Putamen (tissue), 1 donor: Measurements from ENCODE around the gene NDUFA5.
A peak's percentile ranks its signal among the peaks of the same experiment; 100 is the strongest.

Source experiments
- DNase-seq: peaks from one replicate; pipeline ENCODE4 v3.0.0-alpha.2; 2016; ENCODE audit warnings: low spot score

The NDUFA5 gene

DNA sequence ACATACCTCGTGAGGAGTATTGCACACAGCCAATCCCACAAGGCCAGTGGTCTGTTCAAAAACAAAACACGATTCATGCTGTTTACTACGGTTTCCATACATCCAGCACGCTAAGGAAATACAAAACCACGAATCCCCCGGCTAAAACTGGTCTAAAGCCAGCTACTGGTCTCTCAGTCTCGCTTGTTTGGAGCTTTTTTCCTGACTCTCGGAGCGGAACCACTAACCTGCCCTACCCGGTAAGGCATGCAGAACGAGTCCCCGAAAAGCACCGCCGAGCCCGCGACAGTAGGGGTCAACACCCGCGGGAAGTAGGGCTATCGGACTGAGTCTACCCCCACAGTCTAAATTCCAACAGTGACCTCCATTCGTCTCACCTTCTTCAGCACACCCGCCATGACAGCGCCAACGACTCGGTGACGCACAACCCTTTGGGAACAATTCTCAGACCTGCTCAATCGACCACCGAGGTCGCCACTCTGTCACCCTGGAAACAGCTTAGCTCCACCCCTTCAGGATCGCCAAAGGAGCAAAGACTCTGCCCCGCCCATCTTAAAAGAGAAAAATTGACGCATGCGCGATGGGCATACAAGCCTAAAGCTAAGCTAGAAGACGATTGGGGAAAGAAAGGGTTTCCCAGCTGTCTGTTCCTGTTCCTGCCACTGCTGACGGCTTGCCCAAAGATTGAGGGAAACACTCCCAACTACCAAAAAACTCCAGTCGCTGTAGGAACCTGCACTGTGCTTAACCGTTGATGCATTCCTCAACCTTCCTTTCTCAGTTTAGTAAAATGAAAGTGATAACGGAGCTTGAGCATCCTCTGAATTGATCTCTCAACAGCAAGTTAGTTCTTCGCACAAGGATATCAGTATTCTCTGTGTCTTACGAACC lies at the start of gene NDUFA5:
Gene NDUFA5 (minus strand): TSS at position 421 of the 891 bp plus-strand sequence. CDS start 23 bp downstream, at position 398.
- peak; percentile 99 for DNase-seq

DNA sequence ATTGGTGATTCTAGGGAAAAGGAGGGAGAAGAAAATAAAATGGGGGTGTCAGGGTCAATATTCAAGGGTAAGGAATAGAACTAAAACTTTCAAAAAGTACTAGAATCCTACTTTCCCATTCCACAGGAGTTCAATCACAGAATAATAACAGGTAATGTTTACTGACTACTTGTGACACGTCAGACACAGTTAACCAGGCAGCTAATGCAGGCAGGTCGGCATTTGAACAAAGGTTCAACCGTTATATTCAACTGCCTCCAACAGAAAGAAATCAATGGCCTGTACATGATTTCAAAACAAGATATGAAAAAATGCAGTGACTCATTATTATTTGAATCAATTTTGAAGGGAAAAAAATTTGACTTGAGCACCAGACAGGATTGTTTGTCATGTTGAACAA lies 47.1 kb upstream of the NDUFA5 start:
- no peak for DNase-seq

DNA sequence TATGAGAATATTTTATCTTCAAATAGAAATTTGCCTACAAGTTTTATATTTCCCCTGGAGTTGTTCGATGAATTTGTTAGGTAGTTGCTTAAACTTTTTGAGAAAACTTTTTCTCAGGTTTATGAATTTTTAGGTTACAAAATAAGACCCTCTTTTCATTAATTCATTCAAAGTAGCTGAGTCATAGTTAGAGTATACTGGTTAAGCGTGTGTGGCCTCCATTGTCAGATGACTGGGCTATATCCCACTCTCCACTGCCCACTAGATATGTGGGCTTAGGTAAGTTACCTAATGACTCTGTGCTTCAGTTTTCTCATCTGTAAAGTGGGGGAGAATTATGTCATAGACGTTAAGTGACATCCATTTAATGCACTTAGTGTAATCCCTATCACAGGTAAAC lies 45.0 kb upstream of the NDUFA5 start:
- no peak for DNase-seq

DNA sequence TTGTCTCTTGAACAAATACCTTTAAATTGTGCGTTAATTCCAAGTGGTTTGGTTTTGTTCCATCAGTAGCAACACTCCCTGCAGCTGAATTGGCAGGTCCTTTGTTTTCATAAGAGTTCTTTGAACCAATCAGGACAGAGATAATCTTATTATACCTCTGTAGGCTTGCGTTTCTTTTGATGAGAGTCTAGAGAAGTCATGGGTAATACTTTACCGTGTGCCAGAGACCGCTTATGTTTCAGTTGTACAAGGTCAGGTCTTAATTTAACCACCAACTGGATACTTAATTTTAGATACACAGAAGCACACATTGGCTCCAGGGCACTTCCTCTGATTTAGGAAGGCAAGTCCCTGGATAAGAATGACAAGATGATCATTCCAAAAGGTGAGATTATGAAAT lies 43.9 kb upstream of the NDUFA5 start, which contains the start of gene ASB15:
Gene ASB15 (plus strand): TSS at position 292 of the 400 bp plus-strand sequence. CDS start 12,682 bp downstream, outside the sequence.
- no peak for DNase-seq

DNA sequence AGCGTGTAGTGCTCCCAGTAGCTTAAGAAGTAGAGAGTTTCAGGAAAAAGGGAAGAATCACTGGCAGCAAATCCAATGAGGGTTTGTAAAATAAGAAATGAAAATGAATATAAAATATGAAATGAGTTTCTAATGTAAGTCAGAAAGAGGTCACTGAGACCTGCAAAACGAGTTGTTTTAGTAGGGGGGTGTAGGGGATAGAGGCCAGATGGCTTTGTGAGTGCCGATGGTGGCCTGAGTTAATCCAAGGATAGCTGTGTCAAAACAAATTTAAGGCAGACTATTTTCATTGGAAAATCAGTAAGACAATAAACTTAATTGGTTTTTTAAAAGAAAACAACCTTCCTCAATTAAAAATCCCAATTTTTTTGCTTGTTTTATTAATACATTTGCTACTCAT lies 43.3 kb upstream of the NDUFA5 start:
- DNase-seq, result no peak

DNA sequence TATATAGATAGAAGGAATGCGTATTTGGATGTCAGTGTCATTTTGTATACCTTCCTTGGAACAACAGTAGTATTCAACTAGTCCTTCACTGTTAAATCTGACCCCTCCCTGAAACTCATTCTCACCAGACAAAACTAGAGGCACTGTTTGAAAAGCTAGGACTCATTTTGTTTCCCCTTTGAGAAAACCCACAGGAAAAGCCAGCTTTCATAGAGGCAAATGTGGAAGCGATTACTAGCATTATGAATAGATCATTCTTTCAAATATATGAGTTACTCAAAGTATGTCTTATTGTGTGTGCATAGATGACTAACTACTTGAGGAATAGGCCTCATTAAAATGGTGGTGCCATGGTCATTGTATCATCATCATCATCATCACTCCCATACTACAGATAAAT lies 42.1 kb upstream of the NDUFA5 start:
- DNase-seq, result no peak

DNA sequence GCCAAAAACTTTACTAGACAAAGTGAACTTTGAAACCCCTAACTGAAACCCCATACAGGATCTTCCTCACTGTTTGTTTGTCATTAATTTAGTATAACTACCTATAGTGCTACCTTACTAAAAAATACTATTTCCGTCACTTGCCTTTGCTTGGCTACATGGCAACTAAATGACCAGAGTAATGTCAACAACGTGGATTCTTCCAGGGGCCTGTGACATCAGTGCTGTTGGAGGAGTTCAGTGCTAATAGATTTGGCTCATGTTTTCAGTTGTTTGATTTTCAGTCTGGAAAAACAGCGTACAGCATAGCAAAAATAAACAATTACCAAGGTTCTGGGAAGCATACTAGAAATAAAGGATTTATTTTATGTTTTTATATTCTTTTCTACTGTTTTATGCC lies 41.0 kb upstream of the NDUFA5 start:
- no peak for DNase-seq

GRCh38 chr7:123594813-123595241 lies 37.2 kb upstream of the NDUFA5 start:
- no peak for DNase-seq

GRCh38 chr7:123588376-123588775 lies 30.8 kb upstream of the NDUFA5 start:
- no peak for DNase-seq

DNA sequence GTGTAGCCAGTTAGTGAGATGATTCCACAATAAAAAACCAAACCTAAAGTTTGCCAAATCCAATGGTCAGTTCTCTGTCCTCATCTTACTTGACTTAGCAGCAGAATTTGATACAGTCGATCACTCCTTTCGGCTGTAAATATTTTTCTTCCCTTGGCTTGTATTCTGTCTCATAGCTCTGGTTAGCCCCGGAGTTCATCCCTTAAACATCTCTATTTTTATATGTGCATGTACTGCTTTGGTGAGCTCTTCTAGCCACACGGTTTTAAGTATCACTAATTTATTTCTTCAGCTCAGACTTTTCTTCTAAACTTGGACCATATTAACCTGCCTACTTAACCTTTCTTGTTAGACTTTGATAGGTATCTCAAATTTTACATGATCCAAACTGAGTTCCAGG lies 26.2 kb upstream of the NDUFA5 start:
- DNase-seq, result no peak

DNA sequence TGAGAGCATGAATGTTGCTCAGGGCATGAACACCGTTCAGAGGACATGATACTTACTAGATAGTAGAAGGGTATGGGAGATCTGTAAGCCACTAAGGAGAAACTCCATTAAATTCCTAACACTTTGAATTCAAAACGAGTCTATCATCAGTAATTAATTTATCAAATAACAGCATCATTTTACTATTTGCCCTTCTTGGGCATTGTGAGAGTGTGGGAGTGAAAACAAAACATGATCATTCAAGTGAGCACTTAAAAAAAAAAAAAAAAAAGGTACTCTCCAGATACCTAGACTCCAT lies 23.5 kb upstream of the NDUFA5 start:
- no peak for DNase-seq

DNA sequence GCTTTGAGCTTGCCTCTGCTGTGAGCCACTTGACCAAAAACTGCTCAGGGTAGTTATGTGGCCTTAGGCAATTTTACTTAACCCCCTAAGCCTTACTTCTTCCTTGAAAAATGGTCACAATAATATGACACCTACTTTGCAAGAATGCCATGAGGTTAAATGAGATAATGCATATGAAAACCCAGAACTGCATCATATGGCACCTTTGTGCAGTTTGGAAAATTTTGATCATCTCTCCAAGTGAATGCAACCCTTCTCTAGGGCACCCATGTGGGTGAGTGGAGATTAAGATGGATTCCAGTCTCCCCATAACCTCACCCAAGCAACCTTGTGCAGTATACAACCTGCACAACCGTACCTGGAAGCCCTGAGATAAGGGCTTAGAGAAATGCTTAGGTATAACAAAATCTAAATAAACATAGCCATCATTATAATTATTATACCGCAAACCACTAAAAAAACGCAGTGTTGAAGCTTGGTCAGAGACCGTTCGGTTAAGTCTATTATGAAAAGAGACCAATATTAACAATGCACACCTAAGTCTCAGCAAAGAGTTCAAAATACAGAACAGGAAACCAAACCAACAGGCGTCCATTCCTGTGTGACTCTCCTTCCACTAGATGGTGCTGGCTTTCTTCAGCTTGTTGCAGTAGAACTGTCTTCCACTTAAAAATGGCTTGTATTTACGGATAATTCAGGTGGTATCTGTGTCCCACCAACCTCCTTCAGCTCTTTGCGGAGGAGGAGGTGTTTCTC lies 23.0 kb upstream of the NDUFA5 start:
- DNase-seq, result no peak

DNA sequence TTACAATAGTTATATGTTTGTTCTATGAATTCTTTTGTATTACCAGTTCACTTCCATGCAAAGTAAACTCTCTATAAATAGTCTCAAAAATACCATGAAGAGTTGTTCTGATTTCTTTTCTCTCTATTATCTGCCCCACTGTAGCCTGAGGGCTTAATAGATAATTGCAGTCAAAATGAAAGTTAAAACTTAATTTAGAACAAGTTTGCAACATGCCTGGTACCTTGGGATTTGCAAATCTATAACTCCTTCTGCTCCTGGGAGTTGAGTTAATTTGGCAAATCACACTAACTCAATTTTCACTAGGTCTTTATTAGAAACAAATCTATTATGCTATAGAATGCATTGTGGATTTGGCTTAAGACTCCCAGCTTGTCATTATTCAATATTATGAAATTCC lies 21.8 kb upstream of the NDUFA5 start:
- DNase-seq, result no peak

DNA sequence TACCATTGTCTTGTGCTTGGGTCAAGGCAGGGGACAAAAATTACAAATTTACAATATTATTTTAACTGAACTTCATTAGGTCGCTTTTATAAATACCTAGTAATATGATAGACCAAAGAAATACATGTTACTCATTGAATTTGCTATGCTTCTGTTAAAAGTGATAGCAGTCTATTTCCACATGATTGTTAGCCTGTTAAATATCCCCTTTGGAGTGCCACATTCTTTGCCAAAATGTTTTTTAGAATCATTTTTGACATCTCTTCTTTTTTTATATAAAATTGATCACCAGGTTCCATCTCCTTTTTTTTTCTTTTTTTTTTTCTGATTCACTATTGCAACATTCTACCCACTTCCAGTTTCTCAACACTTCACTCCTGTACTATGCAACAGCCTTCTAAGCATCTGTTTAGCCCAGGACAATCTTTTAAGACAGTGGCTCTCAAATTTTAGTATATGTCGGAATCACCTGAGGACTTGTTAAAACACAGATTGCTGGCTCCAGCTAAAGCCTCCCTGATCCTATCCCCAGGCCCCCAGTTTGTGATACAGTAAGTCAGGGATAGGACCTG lies 16.4 kb upstream of the NDUFA5 start:
- no peak for DNase-seq

DNA sequence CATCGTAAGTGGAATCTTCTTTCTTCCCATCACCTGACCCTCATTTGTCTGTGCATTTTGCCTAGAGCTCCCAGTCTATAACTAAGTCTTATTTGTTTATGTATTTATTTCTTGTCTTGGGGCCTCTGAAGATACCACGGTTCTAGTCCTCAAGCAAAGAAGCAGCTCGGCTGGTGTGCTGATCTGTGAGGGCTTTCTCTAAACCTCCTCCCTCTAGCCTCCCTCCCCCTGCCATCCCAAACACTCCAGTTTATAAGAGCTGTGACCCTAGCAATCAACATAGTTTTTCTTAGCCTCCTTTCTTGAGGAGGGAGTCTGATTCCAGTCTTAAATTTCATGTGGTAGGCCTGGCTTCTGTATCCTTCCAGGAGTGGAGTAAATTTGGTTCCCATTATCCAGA lies 15.7 kb upstream of the NDUFA5 start:
- DNase-seq, result no peak

DNA sequence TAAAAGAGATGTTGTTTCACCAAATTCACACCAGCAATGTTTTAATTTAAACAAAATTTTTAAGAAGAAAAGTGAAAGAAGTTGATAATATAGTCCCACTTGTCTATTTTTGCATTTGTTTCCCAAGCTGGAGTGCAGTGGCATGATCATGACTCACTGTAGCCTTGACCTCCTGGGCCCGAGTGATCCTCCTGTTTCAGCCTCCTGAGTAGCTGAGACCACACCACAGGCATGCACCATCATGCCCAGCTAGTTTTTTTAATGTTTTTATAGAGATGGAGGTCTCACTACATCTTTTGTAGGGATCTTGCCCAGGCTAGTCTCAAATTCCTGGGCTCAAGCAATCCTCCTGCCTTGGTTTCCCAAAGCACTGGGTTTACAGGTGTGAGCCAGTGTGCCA lies 14.1 kb upstream of the NDUFA5 start:
- no peak for DNase-seq

- DNase-seq, result no peak
Measured at GRCh38 chr7:123571187-123571586, 13.6 kb upstream of the NDUFA5 start.

GRCh38 chr7:123570390-123571182 lies 13.0 kb upstream of the NDUFA5 start:
- DNase-seq, result no peak

DNA sequence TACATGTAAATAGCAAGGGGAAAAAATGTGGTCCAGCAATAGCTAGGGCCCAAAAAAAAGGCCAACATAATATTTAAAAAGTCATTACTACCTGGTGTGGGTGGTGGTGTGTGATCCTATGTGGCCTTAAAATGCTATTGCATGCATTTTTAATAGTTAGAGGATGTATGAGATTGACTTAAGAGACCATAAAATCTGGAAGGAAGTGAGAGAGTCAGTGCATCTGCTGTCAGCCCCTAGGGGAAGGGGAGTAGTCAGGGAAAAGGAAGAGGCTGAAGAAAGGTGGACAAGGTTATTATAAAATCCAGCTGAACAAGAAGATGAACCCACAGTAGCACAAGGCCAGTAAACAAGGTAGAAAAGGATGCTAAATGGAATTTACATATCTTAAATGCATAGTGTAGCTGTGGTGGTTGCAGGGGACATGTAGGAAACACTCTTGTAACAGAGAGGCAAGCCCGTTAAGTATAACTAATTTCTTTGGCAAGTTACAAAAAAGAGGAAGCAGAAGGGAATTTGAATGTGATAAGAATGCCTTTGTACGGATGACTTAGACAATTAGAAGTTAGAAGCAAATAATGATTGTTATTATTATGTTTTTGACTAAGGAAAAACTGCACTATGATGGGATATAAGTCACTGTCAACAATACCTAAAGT lies 11.9 kb upstream of the NDUFA5 start:
- DNase-seq, result no peak

- no peak for DNase-seq
Measured at GRCh38 chr7:123562121-123562520, 4.5 kb upstream of the NDUFA5 start.

- DNase-seq, result no peak
Measured at GRCh38 chr7:123558289-123558874, 764 bp upstream of the NDUFA5 start.
